Prostate gland (tissue), 2 donors: ENCODE measurements around the gene GSX2. TPM values are rescaled to one million over a fixed set of nuclear protein-coding genes. Genes with fewer than 3 reads are reported as not detected.

Experiments
- DNase-seq: peaks from one replicate; pipeline ENCODE4 v3.0.0-alpha.2; 2019; ENCODE audit warnings: low spot score
- H3K27ac ChIP-seq, 2 donors: fragments of 200-600 bp; sonication (generic); 2 replicates each; pipeline ENCODE4 v1.5.1; 2017 to 2019
- H3K27me3 ChIP-seq: fragments of 200-600 bp; sonication (generic); replicated peaks from 2 replicates; pipeline ENCODE4 v1.5.1; 2019; ENCODE audit not compliant: insufficient read depth
- H3K36me3 ChIP-seq, 2 donors: fragments of 200-600 bp; sonication (generic); 1 replicate in 1 of 2; 2 replicates in 1 of 2; pipeline versions ENCODE4 v1.5.1 to v1.8.1; 2017 to 2019
- H3K4me1 ChIP-seq: fragments of 200-600 bp; sonication (generic); replicated peaks from 2 replicates; pipeline ENCODE4 v1.5.1; 2019
- H3K4me3 ChIP-seq, 2 donors: fragments of 200-600 bp; sonication (generic); 2 replicates each; pipeline ENCODE4 v1.5.1; 2017 to 2019
- H3K9me3 ChIP-seq: fragments of 200-600 bp; sonication (generic); 2 replicates; pipeline ENCODE4 v1.5.1; 2017
- CTCF ChIP-seq, 4 experiments: fragments of 200-600 bp in 2 of 4; fragments of 450-650 bp in 2 of 4; sonication (generic) in 2 of 4; IDR thresholded peaks; 1 replicate in 3 of 4; 2 replicates in 1 of 4; pipeline ENCODE4 v1.5.1; 2016 to 2019; ENCODE audit warnings: antibody characterized with exemption in 4 of 4, mild to moderate bottlenecking in 2 of 4, moderate library complexity in 2 of 4
- POLR2A ChIP-seq: fragments of 450-650 bp; IDR thresholded peaks from one replicate; pipeline ENCODE4 v1.6.1; 2016; ENCODE audit warnings: antibody characterized with exemption, mild to moderate bottlenecking
- POLR2AphosphoS5 ChIP-seq: sonication (generic); formaldehyde crosslinking; IDR thresholded peaks from one replicate; pipeline ENCODE4 v1.6.1; 2017; ENCODE audit warnings: antibody characterized with exemption
- WGBS: methylation state at CpG from one replicate; pipeline ENCODE4 v1.1.5; 2018; 5-methylcytosine and 5-hydroxymethylcytosine counted together
- intact Hi-C: fragments of 100-400 bp; cut with DNase I; formaldehyde crosslinking; loops from one replicate; pipeline ENCODE4 v1.14.2; 2022
- total RNA-seq, 2 donors: library from RNA; depleted of rRNA; stranded (reverse); fragments of >200 nt; gene quantifications; one replicate each; pipeline ENCODE4 v1.1.0, GENCODE V29; 2016

GSX2 gene
- total RNA-seq, 2 donors from 2014 or later: not detected

GRCh38 chr4:54102531-54103106 lies 2.7 kb downstream of the GSX2 start:
- no peak for DNase-seq
- TF ChIP-seq POLR2AphosphoS5 (no peak), POLR2A (no peak), CTCF (IDR thresholded peaks at IDR 0.05) (no peak)
- Histone ChIP-seq H3K4me1 (peaks cover 9% of the 10 kb centered on the region), H3K9me3 (no peaks in the 10 kb centered on the region), H3K36me3 (no peaks in the 10 kb centered on the region), H3K27ac (no peak overlapping the region), H3K27me3 (peaks cover 46% of the 10 kb centered on the region), H3K4me3 (no peak overlapping the region)
- intact Hi-C loops: no loop called here
- 41% methylated on average over 6 of the region's 6 CpGs for WGBS

- Histone ChIP-seq H3K4me1 (peaks cover 9% of the 10 kb centered on the region), H3K36me3 (no peaks in the 10 kb centered on the region), H3K27ac (no peak overlapping the region), H3K9me3 (no peaks in the 10 kb centered on the region), H3K4me3 (no peak overlapping the region), H3K27me3 (peaks cover 45% of the 10 kb centered on the region)
- intact Hi-C loops: no loop called here
- DNase-seq: no peak
- TF ChIP-seq POLR2AphosphoS5: no peak
- TF ChIP-seq CTCF (IDR thresholded peaks at IDR 0.05): no peak
- WGBS: 32% methylated on average over 8 of the region's 8 CpGs
Measured at GRCh38 chr4:54103190-54103574, 3.2 kb downstream of the GSX2 start.

DNA sequence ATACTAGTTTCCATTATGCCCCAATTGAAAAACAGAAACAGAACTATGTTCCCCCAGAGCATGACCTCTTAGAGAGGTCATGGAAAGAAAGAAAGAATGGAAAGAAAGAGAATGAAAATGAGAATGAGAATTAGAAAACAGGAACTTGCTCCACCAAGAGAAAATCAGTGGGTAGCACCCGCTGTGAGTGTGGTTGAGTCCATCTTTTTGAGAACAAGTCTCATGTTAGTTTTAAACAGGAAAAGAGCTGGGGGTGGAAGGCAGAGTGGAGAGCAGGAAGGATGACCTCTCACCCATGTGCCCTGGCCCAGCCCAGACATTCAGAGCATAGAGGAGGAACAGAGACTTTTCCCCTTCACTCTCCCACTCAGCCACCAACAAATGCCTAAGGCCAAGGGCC lies 4.9 kb downstream of the GSX2 start:
- Histone ChIP-seq H3K27me3 (peaks cover 45% of the 10 kb centered on the region), H3K9me3 (no peaks in the 10 kb centered on the region), H3K36me3 (no peaks in the 10 kb centered on the region), H3K4me3 (no peak overlapping the region), H3K27ac (no peak overlapping the region), H3K4me1 (peaks cover 6% of the 10 kb centered on the region)
- 90% methylated on average over 1 of the region's 1 CpG for WGBS
- DNase-seq: no peak
- no peak for TF ChIP-seq POLR2A
- TF ChIP-seq POLR2AphosphoS5: no peak
- TF ChIP-seq CTCF (IDR thresholded peaks at IDR 0.05): no peak
- intact Hi-C loops: no loop called here

GRCh38 chr4:54107951-54108748 lies 8.2 kb downstream of the GSX2 start:
- no peak for TF ChIP-seq POLR2A
- TF ChIP-seq CTCF (IDR thresholded peaks at IDR 0.05): no peak
- TF ChIP-seq POLR2AphosphoS5: no peak
- WGBS: 19% methylated on average over 22 of the region's 22 CpGs
- DNase-seq: no peak
- intact Hi-C loops: no loop called here
- no peak overlapping the region for H3K4me3 ChIP-seq
- no peaks in the 10 kb centered on the region for H3K4me1 ChIP-seq
- no peaks in the 10 kb centered on the region for H3K36me3 ChIP-seq
- H3K27me3 ChIP-seq: peaks cover 28% of the 10 kb centered on the region
- no peak overlapping the region for H3K27ac ChIP-seq
- H3K9me3 ChIP-seq: no peaks in the 10 kb centered on the region
